ENCODE results near the gene NOXRED1.
A peak's percentile ranks its signal among the peaks of the same experiment; 100 is the strongest.

NOXRED1 gene

GRCh38 chr14:77409131-77409533, 14.2 kb downstream of the NOXRED1 start:
- TF ChIP-seq CTCF (IDR thresholded peaks at IDR 0.05; ENCODE audit: borderline replicate concordance, insufficient read depth, low read depth, low read length) = peak; percentile 24; the same call in 1 of the 2 replicates

GRCh38 chr14:77407158-77407557, 16.2 kb downstream of the NOXRED1 start:
- no peak for TF ChIP-seq CTCF (IDR thresholded peaks at IDR 0.05; ENCODE audit: borderline replicate concordance, insufficient read depth, low read depth, low read length)
- H3K4me3 ChIP-seq (ENCODE audit: low read depth, low read length) = no peak overlapping the region

More at GRCh38 chr14:77409131-77409533, 14.2 kb downstream of the NOXRED1 start:
- H3K4me3 ChIP-seq (ENCODE audit: low read depth, low read length) = no peak overlapping the region

GRCh38 chr14:77406718-77407117, 16.6 kb downstream of the NOXRED1 start:
- H3K4me3 ChIP-seq (ENCODE audit: low read depth, low read length) = no peak overlapping the region
- no peak for TF ChIP-seq CTCF (IDR thresholded peaks at IDR 0.05; ENCODE audit: borderline replicate concordance, insufficient read depth, low read depth, low read length)

- H3K4me3 ChIP-seq (ENCODE audit: low read depth, low read length) = no peak overlapping the region
- no peak for TF ChIP-seq CTCF (IDR thresholded peaks at IDR 0.05; ENCODE audit: borderline replicate concordance, insufficient read depth, low read depth, low read length)
These were observed 17.2 kb downstream of the NOXRED1 start for GRCh38 chr14:77406086-77406485.

- no peak overlapping the region for H3K4me3 ChIP-seq (ENCODE audit: low read depth, low read length)
- TF ChIP-seq CTCF (IDR thresholded peaks at IDR 0.05; ENCODE audit: borderline replicate concordance, insufficient read depth, low read depth, low read length) = no peak
These were observed 19.6 kb downstream of the NOXRED1 start for GRCh38 chr14:77403768-77404167.

GRCh38 chr14:77400216-77400615, 23.1 kb downstream of the NOXRED1 start:
- H3K4me3 ChIP-seq (ENCODE audit: low read depth, low read length) = no peak overlapping the region
- TF ChIP-seq CTCF (IDR thresholded peaks at IDR 0.05; ENCODE audit: borderline replicate concordance, insufficient read depth, low read depth, low read length) = no peak

GRCh38 chr14:77390188-77390587, 33.1 kb downstream of the NOXRED1 start:
- no peak for TF ChIP-seq CTCF (IDR thresholded peaks at IDR 0.05; ENCODE audit: borderline replicate concordance, insufficient read depth, low read depth, low read length)

More at GRCh38 chr14:77390188-77390587, 33.1 kb downstream of the NOXRED1 start:
- no peak overlapping the region for H3K4me3 ChIP-seq (ENCODE audit: low read depth, low read length)

Measured in GM12875 (cell line).